ENCODE results near the gene SLC27A3.

The SLC27A3 gene

GRCh38 chr1:153827168-153827964 is 52.2 kb downstream of the SLC27A3 start:
- TF ChIP-seq, protein P1, sequence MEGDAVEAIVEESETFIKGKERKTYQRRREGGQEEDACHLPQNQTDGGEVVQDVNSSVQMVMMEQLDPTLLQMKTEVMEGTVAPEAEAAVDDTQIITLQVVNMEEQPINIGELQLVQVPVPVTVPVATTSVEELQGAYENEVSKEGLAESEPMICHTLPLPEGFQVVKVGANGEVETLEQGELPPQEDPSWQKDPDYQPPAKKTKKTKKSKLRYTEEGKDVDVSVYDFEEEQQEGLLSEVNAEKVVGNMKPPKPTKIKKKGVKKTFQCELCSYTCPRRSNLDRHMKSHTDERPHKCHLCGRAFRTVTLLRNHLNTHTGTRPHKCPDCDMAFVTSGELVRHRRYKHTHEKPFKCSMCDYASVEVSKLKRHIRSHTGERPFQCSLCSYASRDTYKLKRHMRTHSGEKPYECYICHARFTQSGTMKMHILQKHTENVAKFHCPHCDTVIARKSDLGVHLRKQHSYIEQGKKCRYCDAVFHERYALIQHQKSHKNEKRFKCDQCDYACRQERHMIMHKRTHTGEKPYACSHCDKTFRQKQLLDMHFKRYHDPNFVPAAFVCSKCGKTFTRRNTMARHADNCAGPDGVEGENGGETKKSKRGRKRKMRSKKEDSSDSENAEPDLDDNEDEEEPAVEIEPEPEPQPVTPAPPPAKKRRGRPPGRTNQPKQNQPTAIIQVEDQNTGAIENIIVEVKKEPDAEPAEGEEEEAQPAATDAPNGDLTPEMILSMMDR (conservative IDR thresholded peaks at IDR 0.05), result peak; percentile 16; the same call in 1 of the 2 replicates
- no peak overlapping the region for H3K27ac ChIP-seq
